GM12873 (cell line): Measurements from ENCODE around the gene DSTN.

Experiments
- CTCF ChIP-seq: IDR thresholded peaks from 2 replicates; pipeline ENCODE4 v1.5.1; 2012; ENCODE audit warnings: low read depth, mild to moderate bottlenecking, moderate library complexity, low read length, control low read depth; ENCODE audit not compliant: insufficient read depth; ENCODE audit errors: missing control alignments

Gene DSTN

GRCh38 chr20:17646209-17646960 is 76.5 kb downstream of the DSTN start:
- TF ChIP-seq CTCF, result no peak

- TF ChIP-seq CTCF, result no peak
These were observed 77.1 kb downstream of the DSTN start for GRCh38 chr20:17646961-17647301.

GRCh38 chr20:17647391-17648314 is 77.8 kb downstream of the DSTN start:
- TF ChIP-seq CTCF, result no peak

GRCh38 chr20:17648315-17648646 is 78.4 kb downstream of the DSTN start:
- TF ChIP-seq CTCF, result no peak

- peak; percentile 45 for TF ChIP-seq CTCF
These were observed 79.2 kb downstream of the DSTN start for GRCh38 chr20:17648791-17649730.

GRCh38 chr20:17650301-17651128 is 80.6 kb downstream of the DSTN start:
- TF ChIP-seq CTCF, result no peak
